ENCODE data around the gene TMCC1.

- TF ChIP-seq TOX (CRISPR knock-in tag; IDR thresholded peaks at IDR 0.05; ENCODE audit: borderline replicate concordance) (no peak), BACH2 (CRISPR knock-in tag; IDR thresholded peaks at IDR 0.05; ENCODE audit: borderline replicate concordance) (no peak), ZNF70 (CRISPR knock-in tag; IDR thresholded peaks at IDR 0.05) (no peak), TSHZ2 (CRISPR knock-in tag; IDR thresholded peaks at IDR 0.05) (no peak), PATZ1 (CRISPR knock-in tag; IDR thresholded peaks at IDR 0.05; ENCODE audit: borderline replicate concordance) (no peak), PPARA (CRISPR knock-in tag; IDR thresholded peaks at IDR 0.05; ENCODE audit: borderline replicate concordance) (no peak), ZNF8 (CRISPR knock-in tag; IDR thresholded peaks at IDR 0.05) (no peak), RARB (CRISPR knock-in tag; IDR thresholded peaks at IDR 0.05) (no peak), ISL1 (CRISPR knock-in tag; IDR thresholded peaks at IDR 0.05) (no peak), ZNF565 (CRISPR knock-in tag; conservative IDR thresholded peaks at IDR 0.05; ENCODE audit: low read depth) (no peak), ARNTL (CRISPR knock-in tag; IDR thresholded peaks at IDR 0.05; ENCODE audit: borderline replicate concordance, low read depth) (no peak)
Observed at GRCh38 chr3:129683201-129683600, 210.3 kb downstream of the TMCC1 start.
